Retinal pigment epithelial cell (primary cell): ENCODE data around the gene CNTRL.

Experiments used
- DNase-seq: peaks from one replicate; pipeline ENCODE4 v3.0.0-alpha.2; 2010; ENCODE audit warnings: low read depth
- H3K4me3 ChIP-seq: 2 replicates; pipeline ENCODE4 v1.5.1; 2011; ENCODE audit warnings: mild to moderate bottlenecking, low read length, control low read depth, moderate library complexity
- CTCF ChIP-seq: conservative IDR thresholded peaks from 2 replicates; pipeline ENCODE4 v1.5.1; 2011; ENCODE audit warnings: low read depth, low read length, control low read depth, inconsistent platforms

The CNTRL gene

GRCh38 chr9:121213136-121213806, 138.5 kb downstream of the CNTRL start:
- DNase-seq = peak; percentile 33
- peak; percentile 97 for TF ChIP-seq CTCF
- H3K4me3 ChIP-seq = no peak overlapping the region

- no peak for TF ChIP-seq CTCF
- no peak for DNase-seq
- no peak overlapping the region for H3K4me3 ChIP-seq
Measured at GRCh38 chr9:121214005-121214404, 139.2 kb downstream of the CNTRL start.

GRCh38 chr9:121216271-121216805, 141.6 kb downstream of the CNTRL start:
- no peak for TF ChIP-seq CTCF
- H3K4me3 ChIP-seq = no peak overlapping the region
- no peak for DNase-seq

- TF ChIP-seq CTCF = no peak
- H3K4me3 ChIP-seq = no peak overlapping the region
- DNase-seq = no peak
Measured at GRCh38 chr9:121217609-121218292, 143.0 kb downstream of the CNTRL start.

- no peak overlapping the region for H3K4me3 ChIP-seq
- no peak for TF ChIP-seq CTCF
- DNase-seq = no peak
Measured at GRCh38 chr9:121218357-121219027, 143.7 kb downstream of the CNTRL start.

GRCh38 chr9:121219530-121219929, 144.8 kb downstream of the CNTRL start:
- H3K4me3 ChIP-seq = no peak overlapping the region
- TF ChIP-seq CTCF = no peak
- DNase-seq = no peak
